ENCODE results near the gene EPB41L4B.
"Not testable (repeated sequence)": the region's sequence is repeated elsewhere in the genome, so short reads cannot be mapped to it uniquely, and the experiment has no call there.

Gene EPB41L4B

GRCh38 chr9:109320742-109321448 is at the start of gene EPB41L4B:
Gene EPB41L4B, minus strand, starts transcription at chr9:109321059. Its CDS starts 613 bp downstream, at chr9:109320446.
- peak; percentile 78 for DNase-seq

- no peak for DNase-seq
Observed at GRCh38 chr9:109369285-109369684, 48.4 kb upstream of the EPB41L4B start.

DNA sequence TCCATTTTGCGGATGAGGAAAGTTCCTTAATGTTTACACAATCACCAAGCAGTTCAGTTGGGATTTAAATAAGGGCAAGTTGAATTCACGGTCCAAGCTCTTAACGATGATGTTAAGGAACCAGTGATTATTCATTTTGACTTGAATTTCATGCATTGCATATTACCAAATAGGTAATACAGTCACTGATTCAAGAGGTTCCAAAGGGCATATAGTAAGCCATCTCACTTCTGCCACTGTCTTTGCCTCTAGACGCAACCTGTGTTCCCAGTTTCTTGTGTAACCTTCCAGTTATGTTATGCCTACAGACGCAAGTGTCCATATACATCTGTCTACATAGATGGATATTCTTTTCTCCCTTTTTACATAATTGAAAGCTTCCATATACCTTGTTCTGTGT is 39.9 kb upstream of the EPB41L4B start:
- no peak for DNase-seq

GRCh38 chr9:109358968-109359603 is 38.2 kb upstream of the EPB41L4B start:
- not testable (repeated sequence) for DNase-seq

DNA sequence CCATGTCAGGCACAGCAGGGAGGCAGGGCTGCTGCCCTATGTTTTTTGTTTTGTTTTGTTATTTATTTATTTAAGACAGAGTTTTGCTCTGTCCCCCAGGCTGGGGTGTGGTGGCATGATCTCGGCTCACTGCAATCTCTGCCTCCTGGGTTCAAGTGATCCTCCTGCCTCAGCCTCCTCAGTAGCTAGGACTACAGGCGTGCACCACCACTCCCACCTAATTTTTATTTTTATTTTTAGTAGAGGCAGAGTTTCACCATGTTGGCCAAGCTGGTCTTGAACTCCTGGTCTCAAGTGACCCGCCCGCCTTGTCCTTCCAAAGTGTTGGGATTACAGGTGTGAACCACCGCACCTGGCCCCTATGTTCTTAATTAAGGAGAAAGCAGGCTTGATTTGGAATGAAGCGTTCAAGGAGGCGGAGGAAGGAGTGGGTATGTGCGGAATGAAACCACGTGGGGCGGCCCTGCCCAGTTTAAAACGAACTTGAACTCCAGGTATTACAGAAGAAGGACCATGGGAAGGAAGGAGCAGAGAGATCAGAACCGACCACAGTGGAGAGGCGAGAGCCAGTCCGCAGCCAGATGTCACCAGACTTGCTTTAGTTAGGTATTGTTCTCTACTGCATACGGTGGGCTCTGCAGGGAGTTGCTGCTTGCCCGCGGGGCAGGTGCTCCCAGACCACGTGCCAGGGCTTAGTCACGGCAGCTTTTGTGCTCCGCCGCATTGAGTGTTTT is 34.9 kb upstream of the EPB41L4B start:
- DNase-seq: no peak

DNA sequence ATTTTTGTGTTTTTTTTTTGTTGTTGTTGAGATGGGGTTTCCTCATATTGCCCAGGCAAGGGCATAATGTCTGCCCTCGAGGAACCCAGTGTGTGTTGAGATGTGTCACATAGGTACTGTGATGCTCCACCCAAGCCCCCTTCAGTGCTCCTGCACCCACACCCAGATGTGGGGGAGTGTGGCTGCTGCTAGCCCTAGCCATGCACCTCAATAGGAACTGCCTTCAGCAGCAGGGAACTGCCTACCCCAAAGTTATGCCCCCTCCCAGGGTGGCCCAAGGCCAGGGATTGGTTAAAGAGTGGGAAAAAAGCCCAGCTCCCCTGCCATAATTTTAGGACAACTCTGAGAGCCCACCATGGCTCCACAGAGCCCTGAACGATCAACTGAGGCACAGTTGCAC is 33.3 kb upstream of the EPB41L4B start:
- DNase-seq: no peak

DNA sequence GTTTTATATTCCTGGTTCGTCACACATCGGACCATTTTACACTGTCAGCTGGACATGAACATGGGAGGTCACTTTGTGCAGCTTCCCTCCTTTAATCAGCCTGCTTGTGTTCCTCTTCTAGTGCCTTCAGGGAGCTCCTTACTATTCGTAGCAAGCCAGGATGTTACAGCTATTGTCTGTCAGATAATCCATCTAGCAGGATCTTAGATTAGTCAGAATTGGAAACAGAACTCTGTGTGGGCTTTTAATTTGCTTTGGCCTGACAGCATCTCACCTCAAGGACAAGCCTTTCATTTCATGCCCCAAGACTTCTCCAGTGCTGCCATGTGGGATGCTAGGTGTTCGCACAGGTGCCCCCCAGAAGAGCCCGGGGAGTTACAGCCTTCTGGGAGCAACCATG is 30.2 kb upstream of the EPB41L4B start:
- DNase-seq: no peak

DNA sequence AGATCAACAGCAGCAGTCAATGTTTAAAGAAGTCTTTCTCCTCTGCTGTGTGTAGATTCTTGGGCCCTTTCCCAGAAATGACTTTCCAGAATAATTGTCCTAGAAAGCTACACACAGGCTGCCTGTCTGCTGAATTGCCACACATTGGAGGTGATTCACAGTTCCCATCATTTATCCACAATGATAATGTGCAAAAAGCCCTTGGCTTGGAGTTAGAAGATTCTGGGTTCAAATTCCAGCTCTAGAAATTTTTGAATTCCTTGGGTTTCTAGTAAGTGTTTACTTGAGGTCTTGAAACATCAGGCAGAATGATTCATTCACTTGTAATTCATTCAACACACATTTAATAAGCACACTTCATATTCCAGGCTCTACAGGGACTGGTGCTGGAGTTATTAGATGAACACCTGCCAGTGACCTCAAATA is 28.6 kb upstream of the EPB41L4B start:
- no peak for DNase-seq

- DNase-seq: no peak
Observed at GRCh38 chr9:109346904-109347303, 26.0 kb upstream of the EPB41L4B start.

GRCh38 chr9:109344866-109345265 is 24.0 kb upstream of the EPB41L4B start:
- DNase-seq: no peak

DNA sequence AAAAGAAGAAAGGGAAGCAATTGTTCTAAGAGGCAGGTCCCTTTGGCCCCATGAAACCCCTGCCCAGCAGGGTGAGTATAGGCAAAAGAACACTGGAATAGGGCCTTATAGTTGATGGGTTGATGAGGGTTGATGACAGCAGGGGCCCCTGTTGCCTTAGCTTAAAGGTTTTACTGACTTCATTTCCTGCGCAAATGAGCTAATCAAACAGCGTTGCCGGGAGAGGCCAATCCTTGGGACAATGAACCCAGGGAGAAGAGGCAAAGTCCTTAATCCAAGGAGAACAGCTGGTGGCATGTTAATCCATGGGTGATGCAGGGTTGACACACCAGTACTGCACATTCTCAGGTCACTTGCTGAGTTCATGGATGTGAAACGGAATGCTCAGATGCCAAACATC is 22.0 kb upstream of the EPB41L4B start:
- DNase-seq: no peak

DNA sequence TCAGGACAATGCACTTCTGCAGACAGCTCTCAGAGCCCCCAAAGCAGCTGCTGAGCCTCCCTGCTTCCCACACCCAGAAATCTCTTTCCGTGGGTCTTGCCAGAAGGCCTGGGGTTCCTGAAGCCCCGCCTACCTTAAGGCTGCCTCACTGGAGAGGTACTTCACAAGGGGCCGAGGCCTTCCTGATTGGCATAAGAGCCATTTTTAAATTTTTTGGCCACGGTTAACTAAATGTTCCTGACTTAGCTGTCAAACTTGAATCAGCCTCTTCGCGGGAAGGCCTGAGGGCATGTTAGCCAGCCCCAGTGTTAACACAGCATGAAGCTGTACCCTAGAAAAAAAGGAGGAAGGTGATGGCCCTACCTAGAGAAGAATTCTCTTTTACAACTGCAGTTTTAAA is 20.7 kb upstream of the EPB41L4B start:
- DNase-seq: no peak

DNA sequence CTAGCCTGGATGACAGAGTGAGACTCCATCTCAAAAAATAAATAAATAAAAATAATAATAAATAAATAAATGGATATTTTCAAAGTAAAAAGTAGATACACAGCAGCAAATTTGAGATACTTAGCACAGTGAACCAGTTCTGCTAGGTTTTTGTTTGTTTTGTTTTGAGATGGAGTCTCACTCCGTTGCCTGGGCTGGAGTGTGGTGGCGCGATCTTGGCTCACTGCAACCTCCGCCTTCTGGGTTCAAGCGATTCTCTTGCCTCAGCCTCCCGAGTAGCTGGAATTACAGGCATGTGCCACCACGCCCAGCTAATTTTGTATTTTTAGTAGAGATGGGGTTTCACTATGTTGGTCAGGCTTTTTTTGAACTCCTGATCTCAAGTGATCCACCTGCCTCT is 20.1 kb upstream of the EPB41L4B start:
- not testable (repeated sequence) for DNase-seq

GRCh38 chr9:109336409-109336808 is 15.6 kb upstream of the EPB41L4B start:
- DNase-seq: no peak

GRCh38 chr9:109335929-109336328 is 15.1 kb upstream of the EPB41L4B start:
- no peak for DNase-seq

DNA sequence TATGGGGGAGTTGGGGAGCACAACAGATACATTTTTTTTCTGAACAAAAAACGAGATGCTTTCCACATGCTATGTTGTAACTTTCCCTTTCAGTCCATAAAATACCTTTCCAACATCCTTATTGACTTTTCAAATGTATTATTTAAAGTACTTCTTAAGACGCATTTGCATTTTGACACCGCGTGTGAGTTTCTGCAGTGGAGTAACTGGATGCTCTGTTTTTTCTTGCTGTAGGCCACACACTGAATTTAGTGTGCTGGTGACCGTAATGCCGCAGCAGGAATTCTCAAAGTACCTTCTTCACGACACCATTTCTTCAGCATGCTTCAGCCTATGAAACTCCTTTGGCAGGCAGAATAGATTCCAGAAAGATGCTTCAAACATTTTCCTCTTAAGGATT is 14.3 kb upstream of the EPB41L4B start:
- DNase-seq: no peak

- no peak for DNase-seq
Observed at GRCh38 chr9:109331353-109331752, 10.5 kb upstream of the EPB41L4B start.

- no peak for DNase-seq
Observed at GRCh38 chr9:109329638-109330258, 8.9 kb upstream of the EPB41L4B start.

DNA sequence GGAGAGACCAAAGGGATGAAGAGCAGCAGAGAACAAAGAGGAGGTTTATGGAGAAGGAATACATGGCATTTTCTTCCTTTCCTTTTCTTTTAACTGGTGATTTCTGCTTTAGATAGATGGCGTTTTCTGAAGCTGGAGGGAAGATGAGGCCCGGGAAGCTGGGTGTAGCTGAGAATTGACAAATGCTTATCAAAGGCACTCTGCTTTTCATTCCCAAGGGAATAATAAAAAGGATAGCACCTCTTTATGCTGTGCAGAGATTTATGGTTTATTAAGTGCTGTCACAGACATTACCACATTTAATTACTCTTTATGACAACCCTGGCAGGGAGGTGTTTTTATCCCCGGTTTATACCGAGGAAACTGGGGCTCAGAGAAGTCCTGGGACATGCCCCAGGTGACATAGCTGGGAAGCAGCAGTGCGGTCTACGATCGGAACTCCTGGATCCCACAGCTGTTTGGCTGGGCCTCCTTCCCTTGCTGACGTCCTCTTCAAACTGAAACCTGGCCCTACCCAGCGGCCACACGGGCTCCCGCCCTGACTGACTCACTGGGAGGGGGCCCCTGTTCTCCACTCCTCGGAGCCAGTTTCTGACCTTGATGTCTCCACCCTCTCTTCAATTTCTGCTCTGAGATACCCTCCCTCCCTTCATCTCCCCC is 8.2 kb upstream of the EPB41L4B start:
- no peak for DNase-seq

GRCh38 chr9:109325089-109325488 is 4.2 kb upstream of the EPB41L4B start:
- no peak for DNase-seq

DNA sequence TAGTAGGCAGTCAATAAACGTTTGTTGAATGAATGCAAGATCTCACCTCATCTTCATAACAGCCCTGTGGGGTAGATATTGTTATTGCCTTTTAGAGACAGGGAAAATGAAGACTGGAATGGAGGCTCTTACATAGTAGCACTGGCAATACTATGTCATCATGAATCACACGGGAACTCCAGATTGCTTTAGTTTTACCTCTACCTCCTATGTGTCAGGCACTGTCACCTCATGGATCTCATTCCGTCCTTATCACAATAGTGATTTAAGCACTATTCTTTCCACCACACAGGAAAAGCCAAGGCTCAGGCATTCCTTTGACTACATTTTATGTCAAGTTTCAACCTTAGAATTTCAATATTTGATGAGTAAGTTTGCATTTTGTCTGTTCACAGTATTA is 2.9 kb upstream of the EPB41L4B start:
- DNase-seq: no peak

DNA sequence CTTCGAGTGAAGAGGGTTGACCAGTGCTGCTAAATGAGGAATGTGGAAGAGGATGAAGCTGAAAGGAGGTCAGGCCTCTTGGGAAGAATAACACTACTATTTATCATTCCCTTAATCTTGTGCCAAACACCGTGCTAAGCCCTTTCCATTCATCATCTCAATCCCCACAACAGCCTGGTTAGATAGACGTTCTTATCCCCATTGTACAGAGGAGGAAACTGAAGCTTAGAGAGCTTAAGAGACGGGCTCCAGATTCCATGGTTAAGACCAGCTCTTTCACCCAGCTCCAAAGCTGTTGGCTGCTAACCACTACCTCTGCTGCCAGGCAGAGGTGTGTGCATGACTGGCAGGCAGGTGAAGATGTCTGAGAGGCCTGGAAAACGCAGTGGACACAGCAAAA is 868 bp upstream of the EPB41L4B start:
- no peak for DNase-seq

- peak; percentile 55 for DNase-seq
Observed at GRCh38 chr9:109320331-109320741, 523 bp downstream of the EPB41L4B start.

Data from 8988T (cell line).